SK-N-SH (cell line): ENCODE measurements around the gene ACOT4. TPM values are rescaled to one million over a fixed set of nuclear protein-coding genes. Genes with fewer than 3 reads are reported as not detected.
"Not testable (repeated sequence)": the region's sequence is repeated elsewhere in the genome, so short reads cannot be mapped to it uniquely, and the experiment has no call there.

Experiments used
- CTCF ChIA-PET: fragments of 300-600, 350-600 bp; formaldehyde crosslinking; extraction: SDS; loops from one replicate; lab custom pipeline; 2021; lab: Yijun Ruan, JAX
- POLR2A ChIA-PET: fragments of 350-600 bp; sonication (Branson Sonifier 250); formaldehyde crosslinking; extraction: SDS; loops from one replicate; lab custom pipeline; 2020; ENCODE audit warnings: antibody characterized with exemption, inconsistent platforms; lab: Yijun Ruan, JAX
- DNase-seq: peaks from one replicate; pipeline ENCODE4 v3.0.0; 2012
- H2AFZ ChIP-seq: fragments of 200-600 bp; sonication (generic); 2 replicates; pipeline ENCODE4 v1.8.1; 2016; ENCODE audit warnings: antibody characterized with exemption, mild to moderate bottlenecking, low read depth
- H3F3A ChIP-seq: fragments of 200-600 bp; sonication (generic); replicated peaks from 2 replicates; pipeline ENCODE3; 2016; ENCODE audit warnings: antibody characterized with exemption, mild to moderate bottlenecking; ENCODE audit not compliant: insufficient read depth
- H3K27ac ChIP-seq, 2 experiments: fragments of 200-500 bp in 1 of 2; fragments of 200-600 bp in 1 of 2; sonication (Bioruptor generic) in 1 of 2; sonication (generic), shearing (Covaris generic) in 1 of 2; 2 replicates each; pipeline versions ENCODE4 v1.5.1 to v1.6.1; 2014 to 2016; ENCODE audit warnings: low read depth in 2 of 2, inconsistent platforms in 1 of 2, low read length in 1 of 2, mild to moderate bottlenecking in 1 of 2, mixed read lengths in 1 of 2
- H3K27me3 ChIP-seq: fragments of 200-600 bp; sonication (generic), shearing (Covaris generic); 2 replicates; pipeline ENCODE4 v1.6.1; 2016; ENCODE audit warnings: mixed run types; ENCODE audit not compliant: insufficient read depth
- H3K36me3 ChIP-seq, 2 experiments: fragments of 200-500 bp in 1 of 2; fragments of 200-600 bp in 1 of 2; sonication (Bioruptor generic) in 1 of 2; sonication (generic) in 1 of 2; replicated peaks in 1 of 2; 2 replicates each; pipeline versions ENCODE3 to v1.5.1; 2014 to 2016; ENCODE audit warnings: low read length in 1 of 2, mild to moderate bottlenecking in 1 of 2; ENCODE audit not compliant: insufficient read depth in 2 of 2, control insufficient read depth in 1 of 2
- H3K4me1 ChIP-seq, 2 experiments: fragments of 200-500 bp in 1 of 2; fragments of 200-600 bp in 1 of 2; sonication (Bioruptor generic) in 1 of 2; sonication (generic), shearing (Covaris generic) in 1 of 2; 2 replicates each; pipeline versions ENCODE4 v1.5.1 to v1.6.1; 2014 to 2016; ENCODE audit warnings: low read depth in 1 of 2, low read length in 1 of 2, mixed run types in 1 of 2; ENCODE audit not compliant: insufficient read depth in 2 of 2, control insufficient read depth in 1 of 2
- H3K4me2 ChIP-seq: fragments of 200-600 bp; sonication (generic), shearing (Covaris generic); 2 replicates; pipeline ENCODE4 v1.6.1; 2017; ENCODE audit warnings: mixed run types
- H3K4me3 ChIP-seq, 2 experiments: fragments of 200-500 bp in 1 of 2; fragments of 200-600 bp in 1 of 2; sonication (Bioruptor generic) in 1 of 2; sonication (generic), shearing (Covaris generic) in 1 of 2; 2 replicates each; pipeline versions ENCODE4 v1.5.1 to v1.8.1; 2014 to 2016; ENCODE audit warnings: low read depth in 2 of 2, inconsistent platforms in 1 of 2, low read length in 1 of 2, mild to moderate bottlenecking in 1 of 2, mixed read lengths in 1 of 2, moderate library complexity in 1 of 2
- H3K79me2 ChIP-seq: fragments of 200-600 bp; sonication (generic); 2 replicates; pipeline ENCODE4 v1.8.1; 2017; ENCODE audit warnings: mild to moderate bottlenecking; ENCODE audit not compliant: insufficient read depth
- H3K9ac ChIP-seq: fragments of 200-600 bp; sonication (generic); 2 replicates; pipeline ENCODE4 v1.6.1; 2017; ENCODE audit warnings: mixed run types
- H3K9me2 ChIP-seq: fragments of 200-600 bp; sonication (generic); 2 replicates; pipeline ENCODE4 v1.6.1; 2017; ENCODE audit warnings: mixed run types
- H3K9me3 ChIP-seq: fragments of 200-600 bp; sonication (generic); 2 replicates; pipeline ENCODE4 v1.6.1; 2017; ENCODE audit warnings: mixed run types, mild to moderate bottlenecking, moderate library complexity
- H4K20me1 ChIP-seq: fragments of 200-600 bp; sonication (generic); 2 replicates; pipeline ENCODE4 v1.6.1; 2017; ENCODE audit warnings: mild to moderate bottlenecking, mixed run types; ENCODE audit not compliant: insufficient read depth
- CHD2 ChIP-seq: fragments of 150-350 bp; IDR thresholded peaks from 2 replicates; pipeline ENCODE4 v1.6.1; 2018; ENCODE audit warnings: low read length; ENCODE audit not compliant: partially characterized antibody
- EP300 ChIP-seq, 2 experiments: IDR thresholded peaks; 2 replicates each; pipeline versions ENCODE4 v1.4.0 to v1.6.1; 2012; ENCODE audit warnings: borderline replicate concordance in 1 of 2, low read depth in 1 of 2, low read length in 1 of 2
- FOXJ3 ChIP-seq: sonication (generic); formaldehyde crosslinking; IDR thresholded peaks from 2 replicates; pipeline ENCODE4 v1.5.1; 2020; ENCODE audit warnings: mild to moderate bottlenecking, missing genetic modification reagents
- IRF3 ChIP-seq: fragments of 150-350 bp; IDR thresholded peaks from 2 replicates; pipeline ENCODE4 v1.6.1; 2016; ENCODE audit warnings: mild to moderate bottlenecking, low read depth, low read length
- MXI1 ChIP-seq: IDR thresholded peaks from 2 replicates; pipeline ENCODE4 v1.6.1; 2012; ENCODE audit warnings: mild to moderate bottlenecking, low read depth, low read length, improper control_type of control experiment
- NRF1 ChIP-seq: IDR thresholded peaks from 2 replicates; pipeline ENCODE4 v1.6.1; 2012; ENCODE audit warnings: low read depth, mild to moderate bottlenecking, low read length
- PBX3 ChIP-seq: IDR thresholded peaks from 2 replicates; pipeline ENCODE4; 2012
- RCOR1 ChIP-seq: fragments of 150-350 bp; IDR thresholded peaks from 2 replicates; pipeline ENCODE4 v1.6.1; 2017; ENCODE audit warnings: antibody characterized with exemption, low read length
- RFX5 ChIP-seq: IDR thresholded peaks from 2 replicates; pipeline ENCODE4 v1.6.1; 2012; ENCODE audit warnings: mild to moderate bottlenecking, improper control_type of control experiment, low read length
- RXRA ChIP-seq: IDR thresholded peaks from 2 replicates; pipeline ENCODE4 v1.4.0; 2012; ENCODE audit warnings: low read depth, mild to moderate bottlenecking, borderline replicate concordance
- SIN3A ChIP-seq: IDR thresholded peaks from 2 replicates; pipeline ENCODE4 v1.6.1; 2012; ENCODE audit warnings: low read depth, mild to moderate bottlenecking, low read length, moderate library complexity, borderline replicate concordance
- SMC3 ChIP-seq: IDR thresholded peaks from 2 replicates; pipeline ENCODE4 v1.6.1; 2012; ENCODE audit warnings: low read depth, low read length, improper control_type of control experiment
- YY1 ChIP-seq: IDR thresholded peaks from 2 replicates; pipeline ENCODE4 v1.4.0; 2012; ENCODE audit warnings: low read depth, mild to moderate bottlenecking
- ZBTB33 ChIP-seq: IDR thresholded peaks from 2 replicates; pipeline ENCODE4 v1.4.0; 2012; ENCODE audit warnings: low read depth, borderline replicate concordance
- WGBS: methylation state at CpG from one replicate; pipeline ENCODE4 v1.1.6; 2017; ENCODE audit warnings: low lambda C conversion rate; 5-methylcytosine and 5-hydroxymethylcytosine counted together
- polyA plus RNA-seq, 3 experiments: library from polyadenylated mRNA; depleted of rRNA; stranded (reverse); fragments of >200 nt; gene quantifications; 2 replicates each; pipeline ENCODE4 v1.2.3, GENCODE V29; 2012

The ACOT4 gene
- polyA plus RNA-seq, 1 of the 3 experiments (the other 2 are of a cell fraction), result 0.12 TPM

- no peaks in the 10 kb centered on the region; the same call in 1 of the 2 replicates for H3K27me3 ChIP-seq
- no peaks in the 10 kb centered on the region for H3K79me2 ChIP-seq
- no peak overlapping the region for H2AFZ ChIP-seq
- no peak overlapping the region for H3K27ac ChIP-seq
- no peak overlapping the region for H3K4me2 ChIP-seq
- H3K9ac ChIP-seq, result no peak overlapping the region
- WGBS, result 63% methylated on average over 1 of the region's 1 CpG
- POLR2A ChIA-PET, result no interaction called here
- H3K9me3 ChIP-seq, result no peaks in the 10 kb centered on the region
- no peaks in the 10 kb centered on the region; a peak in 1 of 4 replicates for H3K4me1 ChIP-seq
- H4K20me1 ChIP-seq, result no peaks in the 10 kb centered on the region
- no peak overlapping the region for H3K4me3 ChIP-seq
- H3K36me3 ChIP-seq, result no peaks in the 10 kb centered on the region
- no peaks in the 10 kb centered on the region for H3K9me2 ChIP-seq
- no peak for TF ChIP-seq RCOR1
- no peak for TF ChIP-seq YY1
- no peak for TF ChIP-seq RFX5
- TF ChIP-seq SMC3, result no peak
- TF ChIP-seq EP300 (IDR thresholded peaks at IDR 0.05; ENCODE audit: borderline replicate concordance in 1 of 2, low read depth in 1 of 2, low read length in 1 of 2), result no peak
- TF ChIP-seq, all 33 proteins: peak for 0
- DNase-seq, result no peak
- no peaks in the 10 kb centered on the region for H3F3A ChIP-seq
- CTCF ChIA-PET, result no interaction called here
Measured at GRCh38 chr14:73588695-73589094, 3.0 kb upstream of the ACOT4 start.

- WGBS, result 74% methylated on average over 4 of the region's 4 CpGs
- ChIA-PET CTCF (no interaction called here), POLR2A (interaction anchor here (0.5 kb wide), 1 partner anchor 19 kb away, joined by 4 read pairs; no protein-coding TSS in a partner anchor)
Measured at GRCh38 chr14:73589116-73589515, 2.6 kb upstream of the ACOT4 start.

GRCh38 chr14:73590673-73591004, 1.0 kb upstream of the ACOT4 start:
- H3K9me3 ChIP-seq, H3K27me3 ChIP-seq, H4K20me1 ChIP-seq, H3K79me2 ChIP-seq, H3K9ac ChIP-seq, POLR2A ChIA-PET, H3K4me2 ChIP-seq, H3F3A ChIP-seq, H3K36me3 ChIP-seq, H3K9me2 ChIP-seq, H3K27ac ChIP-seq, H2AFZ ChIP-seq, H3K4me3 ChIP-seq, H3K4me1 ChIP-seq, DNase-seq: not testable (repeated sequence)
- CTCF ChIA-PET, result interaction anchor here (1.0 to 1.1 kb wide), 2 partner anchors 20 to 43 kb away, joined by 3 to 4 read pairs; no protein-coding TSS in a partner anchor
- WGBS, result 91% methylated on average over 12 of the region's 32 CpGs

More at GRCh38 chr14:73589116-73589515, 2.6 kb upstream of the ACOT4 start:
- no peak overlapping the region for H2AFZ ChIP-seq
- H3K9ac ChIP-seq, result no peak overlapping the region
- H3K4me2 ChIP-seq, result no peak overlapping the region
- H3F3A ChIP-seq, result no peaks in the 10 kb centered on the region
- H3K79me2 ChIP-seq, result no peaks in the 10 kb centered on the region
- no peak for DNase-seq
- no peak for TF ChIP-seq ZBTB33
- TF ChIP-seq SIN3A, result no peak
- TF ChIP-seq FOXJ3 (CRISPR knock-in tag), result no peak
- no peak for TF ChIP-seq RCOR1
- TF ChIP-seq RFX5, result no peak
- TF ChIP-seq EP300 (IDR thresholded peaks at IDR 0.05; ENCODE audit: borderline replicate concordance in 1 of 2, low read depth in 1 of 2, low read length in 1 of 2), result no peak
- TF ChIP-seq CHD2, result no peak
- no peak for TF ChIP-seq MXI1
- TF ChIP-seq RXRA, result no peak
- TF ChIP-seq IRF3, result no peak
- TF ChIP-seq NRF1, result no peak
- TF ChIP-seq PBX3, result no peak
- TF ChIP-seq YY1, result no peak
- no peaks in the 10 kb centered on the region; the same call in 1 of the 2 replicates for H3K27me3 ChIP-seq
- H3K4me1 ChIP-seq, result no peaks in the 10 kb centered on the region; a peak in 1 of 4 replicates
- no peak overlapping the region for H3K27ac ChIP-seq
- no peaks in the 10 kb centered on the region for H3K9me2 ChIP-seq
- H3K36me3 ChIP-seq, result no peaks in the 10 kb centered on the region
- no peaks in the 10 kb centered on the region for H3K9me3 ChIP-seq
- no peaks in the 10 kb centered on the region for H4K20me1 ChIP-seq
- H3K4me3 ChIP-seq, result no peak overlapping the region
